HL-60 (cell line): Measurements from ENCODE around the gene PPFIA2.

ENCODE experiments used
- DNase-seq, 2 experiments: peaks; one replicate each; pipeline ENCODE4 v3.0.0-alpha.2; 2010 to 2020; ENCODE audit warnings: low read depth in 1 of 2, low spot score in 1 of 2
- H3K27ac ChIP-seq: fragments of 250-450 bp; sonication (Bioruptor Pico); replicated peaks from 2 replicates; pipeline ENCODE4 v1.5.1; 2020; ENCODE audit warnings: mild to moderate bottlenecking, moderate library complexity
- H3K27me3 ChIP-seq: fragments of 250-450 bp; sonication (Bioruptor Pico); 2 replicates; pipeline ENCODE4 v1.5.1; 2021; ENCODE audit warnings: mild to moderate bottlenecking, moderate library complexity; ENCODE audit not compliant: insufficient read depth, poor library complexity, severe bottlenecking
- H3K4me3 ChIP-seq: replicated peaks from 2 replicates; pipeline ENCODE4 v1.5.1; 2011; ENCODE audit warnings: mild to moderate bottlenecking, control low read depth, low read length; ENCODE audit not compliant: insufficient read depth
- CTCF ChIP-seq: IDR thresholded peaks from one replicate; pipeline ENCODE4 v1.5.1; 2011; ENCODE audit warnings: low read length, control low read depth, inconsistent platforms; ENCODE audit not compliant: insufficient read depth
- GABPA ChIP-seq: IDR thresholded peaks from 2 replicates; pipeline ENCODE4 v1.6.1; 2012; ENCODE audit warnings: low read depth
- POLR2AphosphoS5 ChIP-seq: IDR thresholded peaks from 2 replicates; pipeline ENCODE4 v1.6.1; 2012; ENCODE audit warnings: low read depth
- SPI1 ChIP-seq: IDR thresholded peaks from 2 replicates; pipeline ENCODE4 v1.6.1; 2012; ENCODE audit warnings: low read depth, mild to moderate bottlenecking, borderline replicate concordance
- TF ChIP-seq, protein P1 (sequence below): IDR thresholded peaks from 2 replicates; pipeline ENCODE4 v1.6.1; 2012; ENCODE audit warnings: low read depth; ENCODE audit not compliant: insufficient replicate concordance

The PPFIA2 gene

DNA sequence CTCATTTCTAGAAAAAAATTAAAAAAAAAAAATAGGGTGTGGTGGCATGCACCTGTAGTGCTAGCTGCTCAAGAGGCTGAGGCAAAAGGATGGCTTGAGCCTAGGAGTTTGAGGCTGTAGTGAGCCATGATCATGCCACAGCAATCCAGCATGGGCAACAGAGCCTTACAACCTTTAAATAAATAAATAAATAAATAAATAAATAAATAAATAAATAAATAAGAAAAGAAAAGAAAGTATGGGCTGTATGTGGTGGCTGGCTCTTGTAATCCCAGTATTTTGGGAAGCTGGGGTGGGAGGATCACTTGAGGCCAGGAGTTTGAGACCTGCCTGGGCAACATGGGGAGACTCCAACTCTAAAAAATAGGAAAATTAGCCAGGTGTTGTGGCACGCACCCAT lies 373.0 kb downstream of the PPFIA2 start:
- TF ChIP-seq CTCF, result no peak
- TF ChIP-seq, protein P1, sequence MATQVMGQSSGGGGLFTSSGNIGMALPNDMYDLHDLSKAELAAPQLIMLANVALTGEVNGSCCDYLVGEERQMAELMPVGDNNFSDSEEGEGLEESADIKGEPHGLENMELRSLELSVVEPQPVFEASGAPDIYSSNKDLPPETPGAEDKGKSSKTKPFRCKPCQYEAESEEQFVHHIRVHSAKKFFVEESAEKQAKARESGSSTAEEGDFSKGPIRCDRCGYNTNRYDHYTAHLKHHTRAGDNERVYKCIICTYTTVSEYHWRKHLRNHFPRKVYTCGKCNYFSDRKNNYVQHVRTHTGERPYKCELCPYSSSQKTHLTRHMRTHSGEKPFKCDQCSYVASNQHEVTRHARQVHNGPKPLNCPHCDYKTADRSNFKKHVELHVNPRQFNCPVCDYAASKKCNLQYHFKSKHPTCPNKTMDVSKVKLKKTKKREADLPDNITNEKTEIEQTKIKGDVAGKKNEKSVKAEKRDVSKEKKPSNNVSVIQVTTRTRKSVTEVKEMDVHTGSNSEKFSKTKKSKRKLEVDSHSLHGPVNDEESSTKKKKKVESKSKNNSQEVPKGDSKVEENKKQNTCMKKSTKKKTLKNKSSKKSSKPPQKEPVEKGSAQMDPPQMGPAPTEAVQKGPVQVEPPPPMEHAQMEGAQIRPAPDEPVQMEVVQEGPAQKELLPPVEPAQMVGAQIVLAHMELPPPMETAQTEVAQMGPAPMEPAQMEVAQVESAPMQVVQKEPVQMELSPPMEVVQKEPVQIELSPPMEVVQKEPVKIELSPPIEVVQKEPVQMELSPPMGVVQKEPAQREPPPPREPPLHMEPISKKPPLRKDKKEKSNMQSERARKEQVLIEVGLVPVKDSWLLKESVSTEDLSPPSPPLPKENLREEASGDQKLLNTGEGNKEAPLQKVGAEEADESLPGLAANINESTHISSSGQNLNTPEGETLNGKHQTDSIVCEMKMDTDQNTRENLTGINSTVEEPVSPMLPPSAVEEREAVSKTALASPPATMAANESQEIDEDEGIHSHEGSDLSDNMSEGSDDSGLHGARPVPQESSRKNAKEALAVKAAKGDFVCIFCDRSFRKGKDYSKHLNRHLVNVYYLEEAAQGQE, result no peak
- TF ChIP-seq SPI1, result no peak
- TF ChIP-seq POLR2AphosphoS5, result no peak
- TF ChIP-seq GABPA, result no peak
- no peaks in the 10 kb centered on the region for H3K27me3 ChIP-seq
- DNase-seq, result no peak
- no peak overlapping the region for H3K27ac ChIP-seq
- no peak overlapping the region for H3K4me3 ChIP-seq

DNA sequence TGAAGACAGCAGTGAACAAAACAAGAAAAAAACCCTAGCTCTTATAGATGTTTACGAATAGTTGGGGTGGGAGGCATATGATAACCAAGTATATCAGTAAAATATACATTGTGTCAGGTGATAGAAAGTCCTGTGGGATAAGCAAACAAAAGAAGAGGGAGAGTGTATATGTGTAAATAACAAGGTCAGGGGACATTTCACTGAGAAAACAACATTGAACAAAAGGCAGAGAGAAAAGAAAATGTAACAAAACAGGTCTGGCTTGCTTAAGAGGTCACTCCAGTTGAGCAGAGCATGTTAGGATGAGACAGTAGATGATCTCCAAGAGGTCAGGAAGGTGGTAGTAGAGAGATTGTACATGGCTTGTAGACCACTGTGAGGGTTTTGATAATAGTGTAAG lies 377.2 kb downstream of the PPFIA2 start:
- TF ChIP-seq CTCF (no peak), POLR2AphosphoS5 (no peak), SPI1 (no peak), GABPA (no peak)
- TF ChIP-seq, protein P1, result no peak
- Histone ChIP-seq H3K4me3 (no peak overlapping the region), H3K27me3 (no peaks in the 10 kb centered on the region), H3K27ac (no peak overlapping the region)
- no peak for DNase-seq

- no peak for TF ChIP-seq CTCF
- H3K27ac ChIP-seq, result no peak overlapping the region
- no peak for DNase-seq
- H3K4me3 ChIP-seq, result no peak overlapping the region
- no peaks in the 10 kb centered on the region for H3K27me3 ChIP-seq
Observed at GRCh38 chr12:81378601-81379285, 380.4 kb downstream of the PPFIA2 start.

DNA sequence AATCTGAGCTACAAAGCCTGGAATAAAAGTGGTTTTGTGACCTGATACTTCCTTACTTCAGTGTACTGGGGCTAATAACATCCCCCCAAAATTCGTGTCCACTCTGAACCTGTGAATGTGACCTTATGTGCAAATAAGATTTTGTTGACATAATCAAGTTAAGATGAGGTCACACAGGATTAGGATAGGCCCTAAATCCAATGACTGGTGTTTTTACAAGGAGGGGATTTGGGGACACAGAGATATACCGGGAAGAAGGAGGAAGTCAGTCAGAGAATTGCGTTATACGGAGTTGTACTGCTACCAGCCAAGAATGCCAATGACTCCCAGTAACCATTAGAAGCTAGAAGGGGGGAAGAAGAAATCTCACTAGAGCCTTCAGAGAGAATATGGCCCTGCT lies 381.4 kb downstream of the PPFIA2 start:
- DNase-seq, result no peak
- TF ChIP-seq POLR2AphosphoS5 (no peak), SPI1 (no peak), CTCF (no peak), GABPA (no peak)
- TF ChIP-seq, protein P1, result no peak
- H3K27me3 ChIP-seq, result no peaks in the 10 kb centered on the region
- H3K4me3 ChIP-seq, result no peak overlapping the region
- no peak overlapping the region for H3K27ac ChIP-seq
